Measurements from ENCODE around the gene CDK1.
A peak's percentile ranks its signal among the peaks of the same experiment; 100 is the strongest.

Gene CDK1

GRCh38 chr10:60778214-60778970 lies at the start of gene CDK1:
Gene CDK1, plus strand, starts transcription at chr10:60778478. Its CDS starts 1,688 bp downstream, at chr10:60780166.
- DNase-seq = peak; percentile 94

DNA sequence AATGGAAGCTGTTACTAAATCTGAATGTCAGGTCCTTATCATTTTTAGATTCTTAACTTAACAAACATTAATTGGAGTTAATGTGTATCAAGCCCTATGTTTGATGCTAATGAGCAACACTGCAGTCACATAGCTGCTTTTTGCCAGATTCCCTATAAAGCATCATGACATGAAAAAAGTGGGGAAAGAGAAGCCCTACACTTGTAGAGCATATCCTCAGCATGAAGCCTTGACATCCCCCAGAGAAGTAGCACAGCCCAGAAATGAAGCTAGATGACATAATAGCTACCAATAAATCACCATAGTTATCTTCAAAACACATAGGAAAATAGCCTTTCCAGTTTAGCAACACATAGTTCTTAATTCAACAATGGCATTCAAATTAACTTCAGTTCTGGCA lies 49.2 kb upstream of the CDK1 start:
- no peak for DNase-seq

GRCh38 chr10:60731134-60731885 lies 47.0 kb upstream of the CDK1 start:
- no peak for DNase-seq

DNA sequence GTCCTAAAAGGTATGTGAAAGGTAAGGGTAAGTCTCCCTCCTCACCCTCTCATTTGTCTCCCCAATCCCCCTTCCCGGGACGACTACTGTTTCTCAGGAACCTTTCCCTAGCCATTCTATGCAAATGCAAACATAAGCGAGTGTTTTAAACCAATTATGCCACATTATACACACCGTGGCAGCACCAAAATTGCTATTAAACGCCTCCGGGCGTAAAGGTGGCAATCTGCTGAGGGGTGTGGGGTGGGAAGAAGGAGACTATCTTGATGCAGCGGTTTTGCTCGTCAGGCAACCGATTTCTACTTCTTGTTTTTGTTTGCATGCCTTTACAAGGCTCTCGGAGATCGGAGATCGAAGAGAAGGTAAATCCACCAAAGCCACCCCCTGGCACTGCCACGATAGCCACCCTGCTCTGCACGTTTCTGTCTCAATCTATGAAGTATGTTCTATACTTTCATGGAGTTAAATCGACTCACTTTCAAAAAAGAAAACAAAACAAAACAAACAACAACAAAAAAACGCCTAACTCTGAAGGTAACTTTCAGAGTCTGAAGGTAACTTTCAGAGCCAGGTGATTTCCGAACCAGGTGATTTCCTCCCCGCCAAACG lies 46.0 kb upstream of the CDK1 start:
- peak; percentile 23 for DNase-seq

- peak; percentile 40 for DNase-seq
Observed at GRCh38 chr10:60732807-60733516, 45.3 kb upstream of the CDK1 start.

DNA sequence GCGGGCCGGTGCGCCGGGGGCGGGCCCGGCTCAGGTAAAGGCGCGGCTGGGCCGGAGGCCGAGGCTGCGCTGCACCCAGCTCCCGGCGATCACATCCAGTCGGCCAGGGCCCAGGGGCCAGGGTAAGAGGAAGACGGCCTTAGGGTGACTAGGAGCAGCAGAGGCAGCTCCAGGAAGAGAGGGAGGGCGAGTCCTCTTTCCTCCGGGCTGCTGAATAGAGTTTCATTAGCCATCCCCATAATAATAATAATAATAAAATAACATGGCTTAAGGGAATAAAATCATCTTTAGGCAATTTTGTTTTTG lies 44.8 kb upstream of the CDK1 start:
- no peak for DNase-seq

- no peak for DNase-seq
Observed at GRCh38 chr10:60733826-60734225, 44.5 kb upstream of the CDK1 start.

DNA sequence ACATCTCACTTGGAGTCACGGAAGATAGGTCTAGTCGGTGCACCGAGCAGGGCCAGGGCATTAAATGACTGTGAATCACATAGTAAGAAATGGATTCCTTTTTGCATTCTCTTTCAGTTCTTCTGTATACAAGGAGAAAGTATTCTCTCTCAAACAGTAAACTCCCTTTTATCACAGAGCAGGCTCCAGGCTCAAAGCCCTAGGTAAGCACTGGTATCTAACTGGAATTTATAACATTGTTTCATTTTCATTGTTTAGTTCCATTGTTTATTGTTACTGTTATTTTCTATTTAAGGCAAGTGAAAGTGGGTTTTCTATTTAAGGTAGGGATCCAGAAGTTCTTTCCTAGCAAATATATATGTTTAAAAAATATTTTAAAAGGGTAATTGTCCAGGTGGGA lies 44.1 kb upstream of the CDK1 start:
- DNase-seq = no peak

GRCh38 chr10:60735244-60735643 lies 43.0 kb upstream of the CDK1 start:
- no peak for DNase-seq

DNA sequence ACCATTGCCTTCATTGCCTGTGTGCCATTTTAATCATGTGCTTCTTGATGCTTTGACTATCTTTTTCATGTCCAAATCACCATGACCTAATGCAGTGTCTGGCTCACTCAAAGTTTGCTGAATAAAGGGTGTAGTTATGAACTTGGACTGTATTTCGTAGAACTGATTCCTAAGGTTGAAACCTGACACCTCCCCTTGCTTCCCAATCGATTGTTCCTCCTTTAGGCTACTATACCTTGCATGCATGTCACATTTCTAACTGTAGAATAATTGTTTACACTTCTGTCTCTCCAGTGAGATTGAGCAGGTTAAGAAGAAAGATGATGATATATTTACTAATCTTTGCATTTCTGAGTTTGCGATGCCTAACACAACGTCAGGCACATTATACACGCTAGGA lies 41.0 kb upstream of the CDK1 start:
- DNase-seq = no peak

GRCh38 chr10:60739558-60739957 lies 38.7 kb upstream of the CDK1 start:
- DNase-seq = no peak

DNA sequence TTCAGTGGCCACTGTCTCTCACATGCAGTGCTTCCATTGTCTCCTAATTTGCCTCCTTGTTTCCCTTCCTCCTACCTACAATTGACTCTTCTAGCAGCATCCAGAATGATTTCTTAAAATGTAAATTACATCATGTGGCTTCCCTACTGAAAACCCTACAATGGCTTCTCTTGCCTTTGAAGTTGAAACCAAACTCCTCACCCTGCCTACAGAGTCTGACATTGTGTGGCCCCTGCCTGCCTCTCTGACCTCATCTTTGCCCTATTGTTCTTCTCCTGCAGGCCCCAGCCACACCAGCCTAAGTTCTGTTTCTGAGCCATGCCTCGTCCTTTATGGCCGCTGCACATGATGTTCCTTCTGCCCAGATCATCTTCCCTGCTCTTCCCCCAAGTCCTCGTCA lies 35.8 kb upstream of the CDK1 start:
- DNase-seq = no peak

GRCh38 chr10:60747817-60748469 lies 30.3 kb upstream of the CDK1 start:
- DNase-seq = no peak

DNA sequence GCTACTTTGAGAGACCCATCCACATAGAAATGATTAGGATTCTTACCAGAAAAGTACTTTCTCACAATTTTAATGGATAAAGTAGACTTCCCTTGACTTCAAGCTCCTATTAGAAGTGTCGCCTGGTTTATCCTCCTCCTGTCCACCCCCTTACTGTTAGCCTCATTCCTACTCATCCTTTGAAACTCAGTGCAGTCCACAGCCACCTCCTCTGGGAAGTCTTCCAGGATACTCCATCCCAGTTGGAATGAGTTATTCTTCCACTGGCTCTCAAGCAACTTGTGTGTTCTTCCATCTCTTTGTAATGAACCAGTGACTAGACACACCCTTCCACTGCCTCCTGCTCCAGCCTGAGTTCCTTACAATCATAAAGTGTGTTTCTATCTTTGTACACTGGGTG lies 25.1 kb upstream of the CDK1 start:
- no peak for DNase-seq

DNA sequence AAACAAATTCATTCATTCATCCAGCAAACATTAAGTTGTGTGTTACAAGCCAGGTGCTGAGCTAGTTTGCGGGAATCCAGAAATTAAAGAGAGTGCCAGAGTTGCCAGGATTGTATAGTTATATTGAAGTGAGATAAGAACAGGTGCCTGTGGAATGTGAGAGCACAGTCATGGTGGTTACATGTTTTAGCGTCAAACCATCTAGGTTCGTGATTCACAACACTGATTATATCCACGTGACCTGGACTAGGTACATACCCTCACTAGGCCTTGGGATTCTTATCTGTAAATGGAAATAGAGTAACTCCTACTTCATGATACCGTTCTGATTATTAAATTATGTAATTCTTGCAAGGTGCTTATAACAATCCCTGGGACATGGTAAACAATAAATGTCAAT lies 24.5 kb upstream of the CDK1 start:
- DNase-seq = no peak

GRCh38 chr10:60757420-60757895 lies 20.8 kb upstream of the CDK1 start:
- DNase-seq = no peak

DNA sequence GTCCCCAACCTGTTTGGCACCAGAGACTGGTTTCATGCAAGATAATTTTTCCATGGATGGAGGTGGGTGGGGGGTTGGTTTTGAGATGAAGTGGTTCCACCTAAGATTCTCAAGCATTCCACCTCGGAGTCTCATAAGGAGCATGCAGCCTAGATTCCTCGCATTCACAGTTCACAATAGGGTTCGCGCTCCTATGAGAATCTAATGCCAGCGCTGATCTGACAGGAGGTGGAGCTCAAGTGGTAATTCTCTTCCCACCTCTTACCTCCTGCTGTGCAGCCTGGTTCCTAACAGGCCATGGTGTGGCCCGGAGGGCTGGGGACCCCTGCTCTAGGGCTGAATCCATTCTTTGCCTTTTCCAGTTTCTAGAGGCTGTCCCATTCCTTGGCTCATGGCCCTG lies 19.1 kb upstream of the CDK1 start:
- no peak for DNase-seq

- no peak for DNase-seq
Observed at GRCh38 chr10:60760711-60761210, 17.5 kb upstream of the CDK1 start.

- DNase-seq = no peak
Observed at GRCh38 chr10:60762554-60762953, 15.7 kb upstream of the CDK1 start.

- no peak for DNase-seq
Observed at GRCh38 chr10:60767424-60767823, 10.9 kb upstream of the CDK1 start.

GRCh38 chr10:60769406-60769805 lies 8.9 kb upstream of the CDK1 start:
- DNase-seq = no peak

GRCh38 chr10:60777696-60778213 lies 523 bp upstream of the CDK1 start:
- DNase-seq = no peak

All from activated gamma-delta T cell treated with Interleukin-2 at 50 U/mL for 16 hours (primary cell).